HEK293T (cell line): ENCODE measurements around the gene FFAR3.
"Not testable (repeated sequence)": the region's sequence is repeated elsewhere in the genome, so short reads cannot be mapped to it uniquely, and the experiment has no call there.

ENCODE experiments used
- CTCF ChIA-PET: fragments of 350-600 bp; formaldehyde crosslinking; extraction: SDS; loops from one replicate; lab custom pipeline; 2021; ENCODE audit warnings: antibody characterized with exemption, inconsistent platforms; lab: Yijun Ruan, JAX
- POLR2A ChIA-PET: fragments of 350-600 bp; formaldehyde crosslinking; extraction: SDS; loops from one replicate; lab custom pipeline; 2020; ENCODE audit warnings: antibody characterized with exemption, inconsistent platforms; lab: Yijun Ruan, JAX
- DNase-seq: peaks from one replicate; pipeline ENCODE4 v3.0.0; 2012; ENCODE audit warnings: mixed read lengths; ENCODE audit errors: extremely low spot score
- ARNT ChIP-seq: fragments of 450-650 bp; IDR thresholded peaks from 2 replicates; pipeline ENCODE4 v1.6.1; 2017; ENCODE audit warnings: mild to moderate bottlenecking
- BHLHE40 ChIP-seq: fragments of 450-650 bp; IDR thresholded peaks from 2 replicates; pipeline ENCODE4 v1.6.1; 2016; ENCODE audit warnings: mild to moderate bottlenecking, moderate library complexity, borderline replicate concordance
- CTBP1 ChIP-seq: fragments of 450-650 bp; IDR thresholded peaks from 2 replicates; pipeline ENCODE4 v1.6.1; 2016; ENCODE audit warnings: borderline replicate concordance
- ELF4 ChIP-seq: fragments of 450-650 bp; IDR thresholded peaks from 2 replicates; pipeline ENCODE4 v1.6.1; 2017; ENCODE audit warnings: antibody characterized with exemption
- FOXA1 ChIP-seq: fragments of 450-650 bp; IDR thresholded peaks from 2 replicates; pipeline ENCODE4 v1.6.1; 2016; ENCODE audit warnings: mild to moderate bottlenecking
- FOXK2 ChIP-seq: fragments of 450-650 bp; IDR thresholded peaks from 2 replicates; pipeline ENCODE4 v1.6.1; 2016; ENCODE audit warnings: mild to moderate bottlenecking
- FOXM1 ChIP-seq: fragments of 450-650 bp; IDR thresholded peaks from 2 replicates; pipeline ENCODE4 v1.6.1; 2017; ENCODE audit warnings: mild to moderate bottlenecking, borderline replicate concordance
- HDGF ChIP-seq: fragments of 450-650 bp; IDR thresholded peaks from 2 replicates; pipeline ENCODE4 v1.6.1; 2017; ENCODE audit warnings: antibody characterized with exemption, borderline replicate concordance
- L3MBTL2 ChIP-seq: fragments of 450-650 bp; conservative IDR thresholded peaks from 2 replicates; pipeline ENCODE4 v1.6.1; 2016; ENCODE audit warnings: mild to moderate bottlenecking
- LEF1 ChIP-seq: fragments of 450-650 bp; IDR thresholded peaks from 2 replicates; pipeline ENCODE4 v1.6.1; 2017; ENCODE audit warnings: mild to moderate bottlenecking, borderline replicate concordance
- NFRKB ChIP-seq: fragments of 450-650 bp; IDR thresholded peaks from 2 replicates; pipeline ENCODE4 v1.6.1; 2016; ENCODE audit warnings: mild to moderate bottlenecking, moderate library complexity
- SP1 ChIP-seq: fragments of 450-650 bp; IDR thresholded peaks from 2 replicates; pipeline ENCODE4 v1.6.1; 2017
- SUZ12 ChIP-seq: fragments of 450-650 bp; IDR thresholded peaks from 2 replicates; pipeline ENCODE4 v1.6.1; 2016; ENCODE audit warnings: mild to moderate bottlenecking
- TARDBP ChIP-seq: fragments of 450-650 bp; IDR thresholded peaks from 2 replicates; pipeline ENCODE4 v1.6.1; 2016
- ZNF384 ChIP-seq: fragments of 450-650 bp; IDR thresholded peaks from 2 replicates; pipeline ENCODE4 v1.6.1; 2016
- TF ChIP-seq, protein P1 (sequence below): fragments of 450-650 bp; IDR thresholded peaks from 2 replicates; pipeline ENCODE4 v1.6.1; 2016

Gene FFAR3

GRCh38 chr19:35400773-35401100 lies 42.5 kb downstream of the FFAR3 start:
- POLR2A ChIA-PET = no interaction called here
- no peak for TF ChIP-seq ZNF384
- TF ChIP-seq SP1 = no peak
- TF ChIP-seq ELF4 = no peak
- TF ChIP-seq SUZ12 = no peak
- no peak for TF ChIP-seq FOXK2
- TF ChIP-seq FOXA1 = no peak
- no peak for TF ChIP-seq FOXM1
- no peak for TF ChIP-seq CTBP1
- no peak for TF ChIP-seq NFRKB
- TF ChIP-seq LEF1 = no peak
- TF ChIP-seq, protein P1, sequence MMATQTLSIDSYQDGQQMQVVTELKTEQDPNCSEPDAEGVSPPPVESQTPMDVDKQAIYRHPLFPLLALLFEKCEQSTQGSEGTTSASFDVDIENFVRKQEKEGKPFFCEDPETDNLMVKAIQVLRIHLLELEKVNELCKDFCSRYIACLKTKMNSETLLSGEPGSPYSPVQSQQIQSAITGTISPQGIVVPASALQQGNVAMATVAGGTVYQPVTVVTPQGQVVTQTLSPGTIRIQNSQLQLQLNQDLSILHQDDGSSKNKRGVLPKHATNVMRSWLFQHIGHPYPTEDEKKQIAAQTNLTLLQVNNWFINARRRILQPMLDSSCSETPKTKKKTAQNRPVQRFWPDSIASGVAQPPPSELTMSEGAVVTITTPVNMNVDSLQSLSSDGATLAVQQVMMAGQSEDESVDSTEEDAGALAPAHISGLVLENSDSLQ = no peak
- no peak for TF ChIP-seq ARNT

DNA sequence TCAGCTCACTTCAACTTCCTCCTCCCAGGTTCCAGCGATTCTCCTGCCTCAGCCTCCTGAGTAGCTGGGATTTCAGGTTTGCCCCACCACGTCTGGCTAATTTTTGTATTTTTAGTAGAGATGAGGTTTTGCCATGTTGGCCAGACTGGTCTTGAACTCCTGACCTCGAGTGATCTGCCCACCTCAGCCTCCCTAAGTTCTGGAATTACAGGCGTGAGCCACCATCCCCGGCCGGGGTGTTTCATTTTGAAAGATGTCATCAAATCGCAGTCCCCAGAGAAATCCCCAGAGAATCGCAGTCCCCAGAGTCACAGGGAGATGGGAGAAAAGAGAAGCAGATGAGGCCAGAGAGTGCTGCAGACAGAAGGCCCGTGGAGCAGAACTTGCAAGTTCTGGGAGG lies 43.2 kb downstream of the FFAR3 start:
- POLR2A ChIA-PET, DNase-seq, CTCF ChIA-PET: not testable (repeated sequence)

More at GRCh38 chr19:35400773-35401100, 42.5 kb downstream of the FFAR3 start:
- CTCF ChIA-PET = no interaction called here
- no peak for DNase-seq

- ChIA-PET POLR2A (no interaction called here), CTCF (no interaction called here)
- DNase-seq = no peak
- TF ChIP-seq ZNF384 = no peak
- no peak for TF ChIP-seq L3MBTL2
- TF ChIP-seq ARNT = no peak
Observed at GRCh38 chr19:35403116-35403760, 45.0 kb downstream of the FFAR3 start.

DNA sequence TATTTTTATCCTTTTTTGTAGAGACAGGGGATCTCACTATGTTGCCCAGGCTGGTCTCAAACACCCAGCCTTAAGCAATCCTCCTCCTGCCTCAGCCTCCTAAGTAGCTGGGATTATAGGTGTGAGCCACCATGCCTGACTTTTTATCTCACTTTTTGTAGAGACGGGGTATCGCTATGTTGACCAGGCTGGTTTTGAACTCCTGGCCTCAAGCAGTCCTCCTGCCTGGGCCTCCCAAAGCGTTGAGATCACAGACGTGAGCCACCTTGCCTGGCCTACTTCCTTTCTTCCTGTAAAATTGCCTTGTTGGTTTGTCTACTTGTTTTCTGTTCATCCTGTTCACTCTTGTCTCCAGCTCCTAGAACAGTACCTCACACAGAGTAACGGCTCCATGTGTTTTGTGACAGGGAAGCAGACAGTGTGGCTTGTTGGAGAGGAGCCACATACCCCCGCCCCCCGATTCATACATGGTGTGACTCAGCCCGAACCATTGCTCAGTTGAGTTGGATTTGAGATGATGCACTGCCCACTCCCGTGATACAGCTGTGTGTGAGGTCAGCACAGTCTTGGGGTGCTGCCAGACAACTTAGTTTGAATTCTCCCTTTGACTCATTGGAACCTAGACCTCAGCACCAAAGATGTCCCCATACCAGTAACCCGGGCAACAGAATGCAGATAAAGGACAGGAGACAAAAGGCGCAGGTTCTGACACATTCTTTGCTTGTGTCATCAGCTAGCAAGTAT lies 46.8 kb downstream of the FFAR3 start:
- CTCF ChIA-PET = no interaction called here
- DNase-seq = no peak
- TF ChIP-seq ELF4 (no peak), SUZ12 (no peak), TARDBP (no peak), CTBP1 (no peak), L3MBTL2 (no peak), FOXA1 (no peak), SP1 (no peak), ZNF384 (no peak), FOXK2 (no peak), BHLHE40 (no peak), HDGF (no peak), NFRKB (no peak), FOXM1 (no peak)
- POLR2A ChIA-PET = no interaction called here

- DNase-seq = no peak
- POLR2A ChIA-PET = no interaction called here
- CTCF ChIA-PET = no interaction called here
- TF ChIP-seq FOXM1 (no peak), HDGF (no peak), L3MBTL2 (no peak), ELF4 (no peak), LEF1 (no peak), NFRKB (no peak), FOXK2 (no peak), FOXA1 (no peak), ARNT (no peak), SUZ12 (no peak), ZNF384 (no peak), BHLHE40 (no peak), CTBP1 (no peak)
- TF ChIP-seq, protein P1 = no peak
Observed at GRCh38 chr19:35407619-35408018, 49.4 kb downstream of the FFAR3 start.

GRCh38 chr19:35408284-35409171 lies 50.3 kb downstream of the FFAR3 start:
- POLR2A ChIA-PET = interaction anchor here (0.8 kb wide), 1 partner anchor 102 kb away, joined by 3 read pairs; no protein-coding TSS in a partner anchor
- CTCF ChIA-PET = interaction anchor here (0.6 kb wide), 1 partner anchor 9 kb away, joined by 3 read pairs; no protein-coding TSS in a partner anchor
- TF ChIP-seq BHLHE40 (no peak), CTBP1 (no peak), L3MBTL2 (no peak), HDGF (no peak), ARNT (no peak), SUZ12 (no peak)
- no peak for DNase-seq
